Smooth muscle cell (in vitro differentiated cells): ENCODE measurements around the gene CTNNA3. TPM values are rescaled to one million over a fixed set of nuclear protein-coding genes. Genes with fewer than 3 reads are reported as not detected.
A peak's percentile ranks its signal among the peaks of the same experiment; 100 is the strongest.

Experiments
- DNase-seq: peaks from one replicate; lab custom pipeline; 2025; ENCODE audit not compliant: unreplicated experiment; lab: John Stamatoyannopoulos, UW
- H2AFZ ChIP-seq: fragments of 200-600 bp; sonication (generic); 2 replicates; pipeline ENCODE4 v1.6.0; 2016; ENCODE audit warnings: antibody characterized with exemption, low read depth, mild to moderate bottlenecking
- H3F3A ChIP-seq: fragments of 200-600 bp; sonication (generic); 2 replicates; pipeline ENCODE4 v1.6.0; 2017; ENCODE audit warnings: antibody characterized with exemption, low read depth
- H3K27ac ChIP-seq: fragments of 200-600 bp; sonication (generic); 2 replicates; pipeline ENCODE4 v1.5.1; 2016; ENCODE audit warnings: low read depth, mild to moderate bottlenecking
- H3K27me3 ChIP-seq: fragments of 200-600 bp; sonication (generic); 2 replicates; pipeline ENCODE4 v1.6.1; 2016; ENCODE audit warnings: low read depth, mild to moderate bottlenecking
- H3K36me3 ChIP-seq: fragments of 200-600 bp; sonication (generic); 2 replicates; pipeline ENCODE4 v1.5.1; 2016; ENCODE audit warnings: low read depth
- H3K4me1 ChIP-seq: fragments of 200-600 bp; sonication (generic); 2 replicates; pipeline ENCODE4 v1.5.1; 2016; ENCODE audit warnings: low read depth
- H3K4me2 ChIP-seq: fragments of 200-600 bp; sonication (generic); 2 replicates; pipeline ENCODE4 v1.6.0; 2016; ENCODE audit warnings: mild to moderate bottlenecking
- H3K4me3 ChIP-seq: fragments of 200-600 bp; sonication (generic); 2 replicates; pipeline ENCODE4 v1.5.1; 2016; ENCODE audit warnings: mild to moderate bottlenecking
- H3K79me2 ChIP-seq: fragments of 200-600 bp; sonication (generic); 2 replicates; pipeline ENCODE4 v1.6.0; 2016; ENCODE audit warnings: low read depth, mild to moderate bottlenecking
- H3K9ac ChIP-seq: fragments of 200-600 bp; sonication (generic); 2 replicates; pipeline ENCODE4 v1.6.0; 2016; ENCODE audit warnings: low read depth
- H3K9me3 ChIP-seq: fragments of 200-600 bp; sonication (generic); replicated peaks from 2 replicates; pipeline ENCODE4 v1.5.1; 2016; ENCODE audit warnings: low read depth
- H4K20me1 ChIP-seq: fragments of 200-600 bp; sonication (generic); 2 replicates; pipeline ENCODE4 v1.6.0; 2016; ENCODE audit warnings: low read depth
- CTCF ChIP-seq: fragments of 200-600 bp; sonication (generic); IDR thresholded peaks from 2 replicates; pipeline ENCODE4 v1.5.1; 2017; ENCODE audit warnings: borderline replicate concordance, mild to moderate bottlenecking, antibody characterized with exemption; ENCODE audit not compliant: insufficient read depth, poor library complexity, severe bottlenecking
- WGBS: methylation state at CpG from one replicate; pipeline ENCODE4 v1.1.7; 2016; ENCODE audit warnings: low lambda C conversion rate; 5-methylcytosine and 5-hydroxymethylcytosine counted together
- polyA plus RNA-seq: library from polyadenylated mRNA; unstranded; fragments of >200 nt; fragmentation: Nextera tagmentation; extraction: Ambion mirVana; gene quantifications from 2 replicates; pipeline ENCODE4 v1.2.1, GENCODE V29; 2016
- total RNA-seq: library from RNA; depleted of rRNA; stranded (reverse); fragments of >200 nt; gene quantifications from 2 replicates; pipeline ENCODE4 v1.2.3, GENCODE V29; 2014

Gene CTNNA3
- total and polyA plus RNA-seq, 2 experiments from 2014 or later = 1.3 TPM; not detected in 1

GRCh38 chr10:66555061-66555460 is 1140.9 kb downstream of the CTNNA3 start:
- Histone ChIP-seq H3K4me1 (no peaks in the 10 kb centered on the region), H3K27me3 (no peaks in the 10 kb centered on the region), H3K36me3 (no peaks in the 10 kb centered on the region), H4K20me1 (no peaks in the 10 kb centered on the region), H3K9ac (no peak overlapping the region), H3K4me3 (no peak overlapping the region), H3K79me2 (no peaks in the 10 kb centered on the region), H3K27ac (no peak overlapping the region), H3K9me3 (no peaks in the 10 kb centered on the region), H3F3A (no peaks in the 10 kb centered on the region), H2AFZ (no peak overlapping the region), H3K4me2 (no peak overlapping the region)
- no peak for TF ChIP-seq CTCF
- 73% methylated on average over 2 of the region's 2 CpGs for WGBS
- no peak for DNase-seq

- DNase-seq = no peak
- Histone ChIP-seq H3K4me3 (no peak overlapping the region), H3K27ac (no peak overlapping the region), H3K79me2 (no peaks in the 10 kb centered on the region), H3K9me3 (no peaks in the 10 kb centered on the region), H3K27me3 (no peaks in the 10 kb centered on the region), H4K20me1 (no peaks in the 10 kb centered on the region), H3F3A (no peaks in the 10 kb centered on the region), H3K36me3 (no peaks in the 10 kb centered on the region), H3K9ac (no peak overlapping the region), H2AFZ (no peak overlapping the region), H3K4me2 (no peak overlapping the region), H3K4me1 (no peaks in the 10 kb centered on the region)
- no peak for TF ChIP-seq CTCF
- WGBS = 96% methylated on average over 1 of the region's 1 CpG
These were observed 1143.7 kb downstream of the CTNNA3 start for GRCh38 chr10:66552331-66552730.

GRCh38 chr10:66550351-66550750 is 1145.6 kb downstream of the CTNNA3 start:
- H3F3A ChIP-seq = no peaks in the 10 kb centered on the region
- no peak for TF ChIP-seq CTCF
- H3K79me2 ChIP-seq = no peaks in the 10 kb centered on the region
- no peaks in the 10 kb centered on the region for H4K20me1 ChIP-seq
- no peaks in the 10 kb centered on the region for H3K9me3 ChIP-seq
- DNase-seq = no peak
- H3K27ac ChIP-seq = no peak overlapping the region
- H3K36me3 ChIP-seq = no peaks in the 10 kb centered on the region
- no peak overlapping the region for H3K4me3 ChIP-seq
- no peak overlapping the region for H3K9ac ChIP-seq
- H3K27me3 ChIP-seq = no peaks in the 10 kb centered on the region
- H2AFZ ChIP-seq = no peak overlapping the region
- H3K4me1 ChIP-seq = no peaks in the 10 kb centered on the region
- 71% methylated on average over 3 of the region's 3 CpGs for WGBS
- no peak overlapping the region for H3K4me2 ChIP-seq

GRCh38 chr10:66538908-66539307 is 1157.1 kb downstream of the CTNNA3 start:
- H3K27ac ChIP-seq = peak overlapping the region; percentile 32
- no peak for DNase-seq
- peaks cover 4% of the 10 kb centered on the region for H3F3A ChIP-seq
- H4K20me1 ChIP-seq = no peaks in the 10 kb centered on the region
- no peak for TF ChIP-seq CTCF
- H2AFZ ChIP-seq = no peak overlapping the region
- H3K4me3 ChIP-seq = no peak overlapping the region
- H3K4me1 ChIP-seq = no peaks in the 10 kb centered on the region
- H3K4me2 ChIP-seq = peak overlapping the region; percentile 67
- no peaks in the 10 kb centered on the region for H3K9me3 ChIP-seq
- H3K27me3 ChIP-seq = no peaks in the 10 kb centered on the region
- 79% methylated on average over 3 of the region's 3 CpGs for WGBS
- H3K9ac ChIP-seq = no peak overlapping the region
- no peaks in the 10 kb centered on the region for H3K79me2 ChIP-seq
- no peaks in the 10 kb centered on the region for H3K36me3 ChIP-seq
